SK-N-SH treated with all-trans-retinoic acid at 6 μM for 48 hours (cell line): ENCODE results near the gene FCN2.

Source experiments
- ATAC-seq: fragments of 200-7000 bp; cut with Tn5 transposase; 3 replicates; pipeline ENCODE4 v1.9.1; 2020; ENCODE audit warnings: mild to moderate bottlenecking, moderate library complexity
- ARNTL ChIP-seq: fragments of 450-650 bp; formaldehyde crosslinking; IDR thresholded peaks from 2 replicates; pipeline ENCODE4 v1.5.0; 2020; ENCODE audit warnings: low read depth, mild to moderate bottlenecking, moderate library complexity, borderline replicate concordance
- BACH2 ChIP-seq: fragments of 250-450 bp; sonication (Bioruptor Pico); IDR thresholded peaks from 2 replicates; pipeline ENCODE4 v1.9.0; 2021; ENCODE audit warnings: mild to moderate bottlenecking, borderline replicate concordance
- ESRRG ChIP-seq: fragments of 250-450 bp; sonication (Bioruptor Pico); IDR thresholded peaks from 2 replicates; pipeline ENCODE4 v1.6.1; 2021; ENCODE audit warnings: mild to moderate bottlenecking
- GLIS3 ChIP-seq: fragments of 250-450 bp; sonication (Bioruptor Pico); IDR thresholded peaks from 2 replicates; pipeline ENCODE4 v1.5.0; 2020; ENCODE audit warnings: mild to moderate bottlenecking, moderate library complexity
- ISL1 ChIP-seq: fragments of 250-450 bp; sonication (Bioruptor Pico); IDR thresholded peaks from 2 replicates; pipeline ENCODE4 v2.1.2; 2022; ENCODE audit warnings: mild to moderate bottlenecking, moderate library complexity
- OSR1 ChIP-seq: fragments of 250-450 bp; sonication (Bioruptor Pico); IDR thresholded peaks from 2 replicates; pipeline ENCODE4 v1.8.0; 2022; ENCODE audit warnings: moderate library complexity, mild to moderate bottlenecking, inconsistent platforms
- PATZ1 ChIP-seq: fragments of 250-450 bp; sonication (Bioruptor Pico); IDR thresholded peaks from 2 replicates; pipeline ENCODE4 v1.8.0; 2020; ENCODE audit warnings: mild to moderate bottlenecking, moderate library complexity, borderline replicate concordance
- POU6F1 ChIP-seq: fragments of 250-450 bp; sonication (Bioruptor Pico); IDR thresholded peaks from 2 replicates; pipeline ENCODE4 v1.8.0; 2021; ENCODE audit warnings: low read depth, mild to moderate bottlenecking, moderate library complexity, borderline replicate concordance
- PPARA ChIP-seq: fragments of 250-450 bp; sonication (Bioruptor Pico); IDR thresholded peaks from 2 replicates; pipeline ENCODE4 v1.5.0; 2020; ENCODE audit warnings: mild to moderate bottlenecking, borderline replicate concordance
- RARB ChIP-seq: fragments of 250-450 bp; sonication (Bioruptor Pico); IDR thresholded peaks from 2 replicates; pipeline ENCODE4 v1.8.0; 2021; ENCODE audit warnings: mild to moderate bottlenecking, moderate library complexity
- SNAI2 ChIP-seq: fragments of 250-450 bp; sonication (Bioruptor Pico); IDR thresholded peaks from 2 replicates; pipeline ENCODE4 v1.5.0; 2020; ENCODE audit warnings: mild to moderate bottlenecking, moderate library complexity
- TSHZ2 ChIP-seq: fragments of 250-450 bp; sonication (Bioruptor Pico); IDR thresholded peaks from 2 replicates; pipeline ENCODE4 v1.5.0; 2020; ENCODE audit warnings: mild to moderate bottlenecking, moderate library complexity
- ZC3H10 ChIP-seq: fragments of 250-450 bp; sonication (Bioruptor Pico); IDR thresholded peaks from 2 replicates; pipeline ENCODE4 v1.5.1; 2021; ENCODE audit warnings: mild to moderate bottlenecking, moderate library complexity
- ZFP3 ChIP-seq: fragments of 250-450 bp; sonication (Bioruptor Pico); IDR thresholded peaks from 2 replicates; pipeline ENCODE4 v1.5.0; 2020; ENCODE audit warnings: mild to moderate bottlenecking, moderate library complexity
- ZNF565 ChIP-seq: fragments of 450-650 bp; formaldehyde crosslinking; conservative IDR thresholded peaks from 2 replicates; pipeline ENCODE4 v1.5.0; 2020; ENCODE audit warnings: low read depth, mild to moderate bottlenecking, moderate library complexity
- ZNF70 ChIP-seq: fragments of 450-650 bp; formaldehyde crosslinking; IDR thresholded peaks from 2 replicates; pipeline ENCODE4 v1.5.0; 2020; ENCODE audit warnings: mild to moderate bottlenecking, moderate library complexity

Gene FCN2

GRCh38 chr9:134868751-134869553 is 11.7 kb upstream of the FCN2 start:
- no peak for TF ChIP-seq POU6F1 (CRISPR knock-in tag)
- TF ChIP-seq PATZ1 (CRISPR knock-in tag): no peak
- ATAC-seq: no peak

GRCh38 chr9:134869554-134870300 is 10.9 kb upstream of the FCN2 start:
- ATAC-seq: no peak
- TF ChIP-seq ZNF70 (CRISPR knock-in tag) (no peak), BACH2 (no peak)

DNA sequence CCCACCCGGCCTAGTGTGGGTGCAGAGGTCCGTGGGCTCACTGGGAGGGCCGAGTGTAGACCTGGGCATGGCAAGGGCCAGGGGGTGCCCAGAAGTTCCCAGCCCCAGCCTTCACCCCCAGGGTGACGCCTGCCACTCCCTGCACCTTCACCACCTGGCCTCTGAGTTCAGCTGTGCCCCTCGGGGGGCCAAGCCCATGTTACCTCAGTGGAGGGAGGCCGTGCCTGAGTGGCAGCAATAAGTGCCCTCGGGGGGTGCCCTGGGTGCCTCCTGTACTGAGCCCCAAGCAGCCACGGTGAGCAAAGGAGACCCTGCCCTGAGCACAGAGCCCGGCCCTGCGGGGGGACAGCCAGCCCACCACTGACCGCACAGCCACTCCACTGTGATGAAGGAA is 10.3 kb upstream of the FCN2 start:
- TF ChIP-seq OSR1 (no peak), GLIS3 (CRISPR knock-in tag) (no peak), ISL1 (no peak), TSHZ2 (CRISPR knock-in tag) (no peak), PPARA (CRISPR knock-in tag) (no peak), ZFP3 (no peak), SNAI2 (no peak), ZNF565 (no peak), ARNTL (no peak), ESRRG (CRISPR knock-in tag) (no peak), BACH2 (no peak), RARB (CRISPR knock-in tag) (no peak), ZC3H10 (CRISPR knock-in tag) (no peak), PATZ1 (CRISPR knock-in tag) (no peak), POU6F1 (CRISPR knock-in tag) (no peak)
- ATAC-seq: no peak
